Measurements from ENCODE around the gene RFC5. TPM values are rescaled to one million over a fixed set of nuclear protein-coding genes. Genes with fewer than 3 reads are reported as not detected.
"Not testable (repeated sequence)": the region's sequence is repeated elsewhere in the genome, so short reads cannot be mapped to it uniquely, and the experiment has no call there.

Gene RFC5
- total RNA-seq, 1 donor from 2014 or later: 75.8 TPM

- Histone ChIP-seq H3K4me1 (no peaks in the 10 kb centered on the region), H3K4me2 (no peak overlapping the region), H3K9ac (no peak overlapping the region), H3F3A (ENCODE audit: low read depth) (no peaks in the 10 kb centered on the region), H3K79me2 (ENCODE audit: low read depth) (no peaks in the 10 kb centered on the region), H3K9me3 (ENCODE audit: low read depth) (no peaks in the 10 kb centered on the region), H3K4me3 (no peak overlapping the region), H3K27ac (no peak overlapping the region), H3K27me3 (no peaks in the 10 kb centered on the region), H2AFZ (replicated peaks) (no peak overlapping the region), H4K20me1 (ENCODE audit: low read depth) (no peaks in the 10 kb centered on the region), H3K36me3 (no peaks in the 10 kb centered on the region)
- H3K27ac Mint-ChIP-seq: no peak overlapping the region
- peaks cover 6% of the 10 kb centered on the region for H3K4me1 Mint-ChIP-seq
- no peaks in the 10 kb centered on the region for H3K36me3 Mint-ChIP-seq
- H3K27me3 Mint-ChIP-seq (ENCODE audit: insufficient read depth, low read depth): peaks cover under 1% of the 10 kb centered on the region
- DNase-seq (ENCODE audit: low spot score): no peak
- no peak overlapping the region for H3K4me3 Mint-ChIP-seq
- TF ChIP-seq EZH2 (IDR thresholded peaks at IDR 0.05) (no peak), CTCF (IDR thresholded peaks at IDR 0.05) (no peak), EZH2phosphoT487 (IDR thresholded peaks at IDR 0.05) (no peak)
- peaks cover 6% of the 10 kb centered on the region for H3K9me3 Mint-ChIP-seq
These were observed 21.7 kb upstream of the RFC5 start for GRCh38 chr12:117994551-117995438.

DNA sequence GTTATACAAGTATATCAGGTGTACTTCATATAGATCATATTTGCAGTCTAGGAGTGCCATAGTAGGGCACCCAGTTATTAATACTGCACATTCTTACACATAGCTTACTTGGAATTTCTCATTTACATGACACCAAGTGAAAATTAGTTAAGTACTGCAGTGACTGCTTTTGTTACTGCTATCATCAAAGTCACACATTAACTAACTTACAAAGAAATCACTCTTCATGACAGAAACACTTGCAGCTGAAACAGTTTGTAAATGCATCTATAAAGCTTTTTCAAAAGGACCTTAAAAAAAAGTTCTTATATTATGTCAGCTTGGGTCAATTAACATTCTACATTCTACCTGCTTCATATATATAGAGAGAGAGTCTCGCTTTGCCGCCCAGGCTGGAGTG, 17.8 kb upstream of the RFC5 start:
- no peak overlapping the region for H3K4me3 ChIP-seq

GRCh38 chr12:117999806-118000205, 16.7 kb upstream of the RFC5 start:
- H3K27ac Mint-ChIP-seq; H3K27me3 ChIP-seq; H3K27me3 Mint-ChIP-seq (ENCODE audit: insufficient read depth, low read depth); H3K9me3 ChIP-seq (ENCODE audit: low read depth); H3K4me2 ChIP-seq; H3K9ac ChIP-seq; H3K79me2 ChIP-seq (ENCODE audit: low read depth); H3K4me1 Mint-ChIP-seq; H3K36me3 ChIP-seq; H3K27ac ChIP-seq; H3K36me3 Mint-ChIP-seq; H3K4me1 ChIP-seq; H3K4me3 ChIP-seq; H4K20me1 ChIP-seq (ENCODE audit: low read depth); DNase-seq (ENCODE audit: low spot score); H3K4me3 Mint-ChIP-seq; H3K9me3 Mint-ChIP-seq; H2AFZ ChIP-seq (replicated peaks); H3F3A ChIP-seq (ENCODE audit: low read depth): not testable (repeated sequence)

More for the DNA sequence above, 17.8 kb upstream of the RFC5 start:
- Histone ChIP-seq H3K4me1 (no peaks in the 10 kb centered on the region), H3K4me2 (no peak overlapping the region), H4K20me1 (ENCODE audit: low read depth) (no peaks in the 10 kb centered on the region), H3K9me3 (ENCODE audit: low read depth) (no peaks in the 10 kb centered on the region), H3F3A (ENCODE audit: low read depth) (no peaks in the 10 kb centered on the region), H3K36me3 (no peaks in the 10 kb centered on the region), H3K9ac (no peak overlapping the region), H3K79me2 (ENCODE audit: low read depth) (no peaks in the 10 kb centered on the region), H3K27me3 (no peaks in the 10 kb centered on the region), H2AFZ (replicated peaks) (no peak overlapping the region), H3K27ac (no peak overlapping the region)
- Mint-ChIP-seq H3K4me1 (peaks cover 6% of the 10 kb centered on the region), H3K9me3 (peaks cover 6% of the 10 kb centered on the region), H3K4me3 (no peak overlapping the region), H3K27me3 (ENCODE audit: insufficient read depth, low read depth) (peaks cover 3% of the 10 kb centered on the region), H3K36me3 (no peaks in the 10 kb centered on the region), H3K27ac (no peak overlapping the region)
- TF ChIP-seq EZH2 (IDR thresholded peaks at IDR 0.05) (no peak), EZH2phosphoT487 (IDR thresholded peaks at IDR 0.05) (no peak), CTCF (IDR thresholded peaks at IDR 0.05) (no peak)
- no peak for DNase-seq (ENCODE audit: low spot score)

DNA sequence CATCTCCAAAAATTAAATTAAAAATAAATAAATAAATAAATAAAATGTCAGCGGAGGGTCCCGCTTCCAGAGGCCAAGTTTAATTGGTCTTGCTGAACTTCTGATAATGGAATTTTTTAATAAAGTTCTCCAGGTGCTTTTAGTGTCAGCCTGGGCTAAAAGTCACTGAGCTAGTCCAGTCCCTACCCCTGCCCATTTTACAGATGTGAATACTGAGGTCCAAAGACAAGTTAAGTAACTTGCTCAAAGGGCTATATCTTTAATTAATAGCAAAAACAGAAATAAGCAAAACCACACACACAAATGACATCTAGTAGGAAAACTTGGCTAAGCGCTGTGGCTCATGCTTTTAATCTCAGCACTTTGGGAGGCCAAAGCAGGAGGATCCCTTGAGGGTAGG, 5.6 kb upstream of the RFC5 start:
- Histone ChIP-seq H3K27ac (no peak overlapping the region), H2AFZ (replicated peaks) (no peak overlapping the region), H3K27me3 (no peaks in the 10 kb centered on the region), H3K9me3 (ENCODE audit: low read depth) (no peaks in the 10 kb centered on the region), H3K4me2 (no peak overlapping the region), H3K79me2 (ENCODE audit: low read depth) (no peaks in the 10 kb centered on the region), H4K20me1 (ENCODE audit: low read depth) (no peaks in the 10 kb centered on the region), H3K4me3 (no peak overlapping the region), H3F3A (ENCODE audit: low read depth) (no peaks in the 10 kb centered on the region), H3K36me3 (no peaks in the 10 kb centered on the region), H3K4me1 (no peaks in the 10 kb centered on the region), H3K9ac (no peak overlapping the region)
- Mint-ChIP-seq H3K4me1 (peaks cover 16% of the 10 kb centered on the region), H3K27me3 (ENCODE audit: insufficient read depth, low read depth) (peaks cover 6% of the 10 kb centered on the region), H3K36me3 (no peaks in the 10 kb centered on the region), H3K27ac (no peak overlapping the region), H3K4me3 (no peak overlapping the region), H3K9me3 (peaks cover 3% of the 10 kb centered on the region)
- no peak for DNase-seq (ENCODE audit: low spot score)
- TF ChIP-seq EZH2 (IDR thresholded peaks at IDR 0.05) (no peak), EZH2phosphoT487 (IDR thresholded peaks at IDR 0.05) (no peak), CTCF (IDR thresholded peaks at IDR 0.05) (no peak)

Data from neural progenitor cell (in vitro differentiated cells).